Pancreas (tissue), 10 donors: ENCODE measurements around the gene VWA5B1. TPM values are rescaled to one million over a fixed set of nuclear protein-coding genes. Genes with fewer than 3 reads are reported as not detected.

Source experiments
- ATAC-seq, 4 donors: fragments of 200-7000 bp; cut with Tn5 transposase; one replicate each; pipeline versions ENCODE4 v1.8.0 to v1.9.1; 2020; ENCODE audit warnings: mild to moderate bottlenecking in 4 of 4, moderate library complexity in 4 of 4
- DNase-seq, 6 donors: peaks; one replicate each; pipeline ENCODE4 v3.0.0-alpha.2; 2020
- FAIRE-seq: peaks from 2 replicates; lab custom pipeline; 2012; peaks lifted over from hg19 to GRCh38; lab: Jason Lieb, UNC
- H3K27ac ChIP-seq, 4 donors: fragments of 200-600 bp; sonication (generic); 1 replicate in 3 of 4; 2 replicates in 1 of 4; pipeline versions ENCODE4 v1.5.0 to v1.8.0; 2020
- H3K27me3 ChIP-seq, 4 donors: fragments of 200-600 bp; one replicate each; pipeline ENCODE4 v1.8.0; 2021
- H3K36me3 ChIP-seq, 3 donors: fragments of 200-600 bp; sonication (generic) in 1 of 3; one replicate each; pipeline versions ENCODE4 v1.5.0 to v1.8.0; 2020 to 2021
- H3K4me1 ChIP-seq, 3 donors: fragments of 200-600 bp; one replicate each; pipeline ENCODE4 v1.8.0; 2021
- H3K4me3 ChIP-seq, 4 donors: fragments of 200-600 bp; sonication (generic) in 2 of 4; one replicate each; pipeline versions ENCODE4 v1.5.0 to v1.8.0; 2020 to 2021
- H3K9me3 ChIP-seq, 4 donors: fragments of 200-600 bp; one replicate each; pipeline ENCODE4 v1.8.0; 2021
- CTCF ChIP-seq, 4 donors: fragments of 200-600 bp; sonication (generic) in 3 of 4; IDR thresholded peaks; one replicate each; pipeline versions ENCODE4 v1.5.0 to v1.8.0; 2021; ENCODE audit warnings: antibody characterized with exemption in 4 of 4
- WGBS, 2 donors: extraction: QIAGEN DNeasy Blood & Tissue Kit; methylation state at CpG; one replicate each; pipeline ENCODE4 v1.1.7; 2013; 5-methylcytosine and 5-hydroxymethylcytosine counted together
- intact Hi-C, 3 donors: fragments of 100-400 bp; cut with DNase I; formaldehyde crosslinking; loops; one replicate each; pipeline versions ENCODE4 v1.11.1 to v1.14.2; 2022
- polyA plus RNA-seq, 2 donors: library from polyadenylated mRNA; stranded (reverse); fragments of 200-250 nt; gene quantifications; one replicate each; pipeline ENCODE4 v1.2.3, GENCODE V29; 2013
- total RNA-seq, 6 donors: library from RNA; stranded (reverse); fragmentation: NEBNext Ultra II Directional in 4 of 6; extraction: Animal tissue kit (Norgen Biotek cat#: 25700) in 4 of 6; gene quantifications; one replicate each; pipeline versions ENCODE4 v1.2.1 to v1.2.4, GENCODE V29; 2021 to 2023
- donor health status: healthy with polysubstance abuse.
- donor health status: DM: no; HTN: no; CAD: no; lungs with moderate emphysema.
- donor health status: DM: no; HTN: no; CAD: no.
- donor health status: control.
- donor health status: control.
- donor health status: Bipolar disorder and iron deficiency.
- donor health status: DM: yes; HTN: yes; CAD: no.
- donor health status: DM: no; HTN: no; CAD: no.
- donor health status: DM: no; HTN: no; CAD: no.
- donor health status: DM: yes; HTN: yes; CAD: no.

VWA5B1 gene
- total and polyA plus RNA-seq, 8 donors = 0.16 to 0.70 (median 0.29) TPM; not detected in 1

GRCh38 chr1:20371883-20372282 is 81.2 kb downstream of the VWA5B1 start:
- DNase-seq = no peak
- peaks cover 0 to 15% (median under 1%) of the 10 kb centered on the region in 4 donors for H3K27me3 ChIP-seq
- TF ChIP-seq CTCF (IDR thresholded peaks at IDR 0.05) = no peak
- no peaks in the 10 kb centered on the region for H3K36me3 ChIP-seq
- no peak for ATAC-seq
- H3K4me1 ChIP-seq = peaks cover 0 to under 1% (median under 1%) of the 10 kb centered on the region in 3 donors
- H3K27ac ChIP-seq = no peak overlapping the region
- H3K4me3 ChIP-seq = no peak overlapping the region
- FAIRE-seq = no peak
- 23 to 52% methylated on average over 2 of the region's 2 CpGs for WGBS, 2 donors
- no peaks in the 10 kb centered on the region for H3K9me3 ChIP-seq
- intact Hi-C loops = no loop called here

- intact Hi-C loops = no loop called here
- no peak overlapping the region for H3K27ac ChIP-seq
- H3K4me1 ChIP-seq = no peaks in the 10 kb centered on the region
- DNase-seq (no peak), ATAC-seq (no peak), FAIRE-seq (no peak)
- H3K4me3 ChIP-seq = no peak overlapping the region
- no peaks in the 10 kb centered on the region for H3K36me3 ChIP-seq
- no peak for TF ChIP-seq CTCF (IDR thresholded peaks at IDR 0.05)
- H3K27me3 ChIP-seq = peaks cover 0 to 10% (median 0%) of the 10 kb centered on the region in 4 donors
- WGBS, 2 donors = 43 to 68% methylated on average over 4 of the region's 4 CpGs
- no peaks in the 10 kb centered on the region for H3K9me3 ChIP-seq
Measured at GRCh38 chr1:20372676-20373075, 82.0 kb downstream of the VWA5B1 start.

GRCh38 chr1:20373286-20373685 is 82.6 kb downstream of the VWA5B1 start:
- H3K4me1 ChIP-seq = no peaks in the 10 kb centered on the region
- no peak for DNase-seq
- no peaks in the 10 kb centered on the region for H3K36me3 ChIP-seq
- intact Hi-C loops = no loop called here
- H3K27me3 ChIP-seq = peaks cover 0 to 10% (median 0%) of the 10 kb centered on the region in 4 donors
- no peaks in the 10 kb centered on the region for H3K9me3 ChIP-seq
- ATAC-seq = no peak
- TF ChIP-seq CTCF (IDR thresholded peaks at IDR 0.05) = no peak
- no peak overlapping the region for H3K27ac ChIP-seq
- FAIRE-seq = no peak
- 39 to 41% methylated on average over 8 of the region's 8 CpGs for whole genome bisulfite sequencing, 2 donors
- no peak overlapping the region for H3K4me3 ChIP-seq

GRCh38 chr1:20373764-20374163 is 83.1 kb downstream of the VWA5B1 start:
- no peak for DNase-seq
- no peaks in the 10 kb centered on the region for H3K36me3 ChIP-seq
- 63 to 65% methylated on average over 2 of the region's 2 CpGs for WGBS, 2 donors
- FAIRE-seq = no peak
- peaks cover 0 to 7% (median 0%) of the 10 kb centered on the region in 4 donors for H3K27me3 ChIP-seq
- no peak overlapping the region for H3K27ac ChIP-seq
- intact Hi-C loops = no loop called here
- H3K9me3 ChIP-seq = no peaks in the 10 kb centered on the region
- no peak overlapping the region for H3K4me3 ChIP-seq
- no peak for ATAC-seq
- H3K4me1 ChIP-seq = no peaks in the 10 kb centered on the region
- no peak for TF ChIP-seq CTCF (IDR thresholded peaks at IDR 0.05)

- Histone ChIP-seq H3K27me3 (peaks cover 0 to 6% (median 0%) of the 10 kb centered on the region in 4 donors), H3K36me3 (no peaks in the 10 kb centered on the region), H3K4me1 (no peaks in the 10 kb centered on the region), H3K9me3 (no peaks in the 10 kb centered on the region), H3K27ac (no peak overlapping the region), H3K4me3 (no peak overlapping the region)
- FAIRE-seq (no peak), ATAC-seq (no peak), DNase-seq (no peak)
- TF ChIP-seq CTCF (IDR thresholded peaks at IDR 0.05) = no peak
- intact Hi-C loops = loop anchor here in 1 of 3 donors (5.0 kb wide), 1 partner anchor 112 kb away; the partner anchor contains the start of gene CAMK2N1
- 54 to 56% methylated on average over 8 of the region's 8 CpGs for WGBS, 2 donors
Measured at GRCh38 chr1:20375563-20375962, 84.9 kb downstream of the VWA5B1 start.
